Keratinocyte (primary cell): ENCODE data around the gene ETF1. TPM values are rescaled to one million over a fixed set of nuclear protein-coding genes. Genes with fewer than 3 reads are reported as not detected.

Experiments
- DNase-seq: peaks from one replicate; pipeline ENCODE4 v3.0.0-alpha.2; 2011; ENCODE audit warnings: low read depth, missing footprints, low spot score
- FAIRE-seq: peaks from 2 replicates; lab custom pipeline; 2011; peaks lifted over from hg19 to GRCh38; lab: Jason Lieb, UNC
- H2AFZ ChIP-seq: 2 replicates; pipeline ENCODE4 v1.6.0; 2012; ENCODE audit warnings: low read length, control low read depth, inconsistent platforms; ENCODE audit not compliant: control insufficient read depth
- H3K27ac ChIP-seq: 2 replicates; pipeline ENCODE4 v1.5.1; 2011; ENCODE audit warnings: low read length; ENCODE audit not compliant: control insufficient read depth, insufficient read depth
- H3K27me3 ChIP-seq: 3 replicates; pipeline ENCODE4 v1.6.0; 2011; ENCODE audit warnings: low read length; ENCODE audit not compliant: control insufficient read depth, insufficient read depth; ENCODE audit errors: extremely low read depth
- H3K36me3 ChIP-seq, 2 experiments: 2 replicates in 1 of 2; 3 replicates in 1 of 2; pipeline ENCODE4 v1.5.1; 2011; ENCODE audit warnings: low read length in 2 of 2, mild to moderate bottlenecking in 1 of 2; ENCODE audit not compliant: control insufficient read depth in 2 of 2, insufficient read depth in 2 of 2; ENCODE audit errors: extremely low read depth in 1 of 2
- H3K4me1 ChIP-seq: 3 replicates; pipeline ENCODE4 v1.5.1; 2011; ENCODE audit warnings: low read length; ENCODE audit not compliant: control insufficient read depth, insufficient read depth; ENCODE audit errors: extremely low read depth
- H3K4me2 ChIP-seq: 3 replicates; pipeline ENCODE4 v1.6.0; 2011; ENCODE audit warnings: low read depth, low read length; ENCODE audit not compliant: control insufficient read depth, insufficient read depth; ENCODE audit errors: extremely low read depth
- H3K4me3 ChIP-seq, 3 experiments: fragments of 200-600 bp in 1 of 3; sonication (generic) in 1 of 3; 2 replicates in 2 of 3; 3 replicates in 1 of 3; pipeline ENCODE4 v1.5.1; 2011 to 2016; ENCODE audit warnings: low read length in 3 of 3, mild to moderate bottlenecking in 3 of 3, control low read depth in 2 of 3, inconsistent platforms in 1 of 3, low read depth in 1 of 3, mixed read lengths in 1 of 3, mixed run types in 1 of 3, moderate library complexity in 1 of 3; ENCODE audit not compliant: control insufficient read depth in 2 of 3, insufficient read depth in 2 of 3; ENCODE audit errors: extremely low read depth in 1 of 3
- H3K79me2 ChIP-seq: 2 replicates; pipeline ENCODE4 v1.6.0; 2012; ENCODE audit warnings: low read length; ENCODE audit not compliant: control insufficient read depth, insufficient read depth
- H3K9ac ChIP-seq: 3 replicates; pipeline ENCODE4 v1.6.0; 2011; ENCODE audit warnings: low read length; ENCODE audit not compliant: control insufficient read depth, insufficient read depth; ENCODE audit errors: extremely low read depth
- H3K9me1 ChIP-seq: 3 replicates; pipeline ENCODE4 v1.6.0; 2011; ENCODE audit warnings: low read length; ENCODE audit not compliant: control insufficient read depth, insufficient read depth; ENCODE audit errors: extremely low read depth
- H3K9me3 ChIP-seq: 2 replicates; pipeline ENCODE4 v1.5.1; 2012; ENCODE audit warnings: low read depth, low read length; ENCODE audit not compliant: control insufficient read depth
- H4K20me1 ChIP-seq: 3 replicates; pipeline ENCODE4 v1.6.0; 2011; ENCODE audit warnings: low read length; ENCODE audit not compliant: control insufficient read depth, insufficient read depth; ENCODE audit errors: extremely low read depth
- CTCF ChIP-seq, 3 experiments: IDR thresholded peaks in 1 of 3; conservative IDR thresholded peaks in 1 of 3; optimal IDR thresholded peaks in 1 of 3; 2 replicates in 2 of 3; 3 replicates in 1 of 3; pipeline versions ENCODE3 to v1.5.1; 2011; ENCODE audit warnings: low read length in 3 of 3, mild to moderate bottlenecking in 3 of 3, moderate library complexity in 2 of 3, control low read depth in 1 of 3, inconsistent platforms in 1 of 3; ENCODE audit not compliant: insufficient read depth in 2 of 3; ENCODE audit errors: extremely low read depth in 1 of 3
- EZH2 ChIP-seq: IDR thresholded peaks from one replicate; pipeline ENCODE4 v1.6.1; 2012; ENCODE audit warnings: inconsistent platforms, mild to moderate bottlenecking, low read length, moderate library complexity
- dilution Hi-C: fragments of 300-500 bp; cut with MboI; formaldehyde crosslinking; loops from one replicate; pipeline ENCODE4 v1.7.0; 2020; ENCODE audit warnings: low sequenced_read_pairs; ENCODE audit not compliant: extremely low pct_ligation_motif_present
- polyA plus RNA-seq, 5 experiments: library from polyadenylated mRNA; depleted of rRNA in 3 of 5; stranded (reverse) in 3 of 5; stranded (forward) in 1 of 5; unstranded in 1 of 5; fragments of >200 nt; gene quantifications; 1 replicate in 1 of 5; 2 replicates in 3 of 5; 3 replicates in 1 of 5; pipeline versions ENCODE4 v1.2.1 to v1.2.3, GENCODE V29; 2011 to 2012; ENCODE audit warnings: missing spikeins in 2 of 5, low read depth in 1 of 5, low replicate concordance in 1 of 5

The ETF1 gene
- polyA plus RNA-seq, 1 donor (not counting 4 experiments of a cell fraction or from before 2014, with no cell fraction given) = 137 TPM

- peak overlapping the region; percentile 79 for H3K27ac ChIP-seq
- H3K4me1 ChIP-seq = peaks cover 19% of the 10 kb centered on the region
- peak overlapping the region; percentile 100 for H3K4me2 ChIP-seq
- H3K9me1 ChIP-seq = no peaks in the 10 kb centered on the region
- FAIRE-seq (peak; percentile 32), DNase-seq (no peak)
- dilution Hi-C loops = no loop called here
- peak overlapping the region; percentile 91 for H3K9ac ChIP-seq
- no peaks in the 10 kb centered on the region for H3K9me3 ChIP-seq
- peaks cover 11 to 20% of the 10 kb centered on the region in 2 experiments for H3K36me3 ChIP-seq
- peaks cover 16% of the 10 kb centered on the region for H4K20me1 ChIP-seq
- H3K27me3 ChIP-seq = no peaks in the 10 kb centered on the region
- peak overlapping the region; percentile 75 to 92 (median 75) for H3K4me3 ChIP-seq
- peaks cover 12% of the 10 kb centered on the region for H3K79me2 ChIP-seq
- peak in 1 of 3 experiments; percentile 86 for TF ChIP-seq CTCF (optimal IDR thresholded peaks at IDR 0.05 in 1 of 3, IDR thresholded peaks at IDR 0.05 in 1 of 3, conservative IDR thresholded peaks at IDR 0.05 in 1 of 3; ENCODE audit: extremely low read depth in 1 of 3, insufficient read depth in 2 of 3, low read length in 3 of 3)
- no peak for TF ChIP-seq EZH2
- H2AFZ ChIP-seq = peak overlapping the region; percentile 89
Observed at GRCh38 chr5:138464008-138464387, 79.0 kb downstream of the ETF1 start.

- TF ChIP-seq EZH2 (no peak), CTCF (optimal IDR thresholded peaks at IDR 0.05 in 1 of 3, IDR thresholded peaks at IDR 0.05 in 1 of 3, conservative IDR thresholded peaks at IDR 0.05 in 1 of 3; ENCODE audit: extremely low read depth in 1 of 3, insufficient read depth in 2 of 3, low read length in 3 of 3) (no peak)
- FAIRE-seq (peak; percentile 13), DNase-seq (no peak)
- no peaks in the 10 kb centered on the region for H3K9me3 ChIP-seq
- H3K9me1 ChIP-seq = no peaks in the 10 kb centered on the region
- H3K4me1 ChIP-seq = peaks cover 19% of the 10 kb centered on the region
- H3K4me3 ChIP-seq = peak overlapping the region; percentile 75 to 92 (median 75)
- dilution Hi-C loops = no loop called here
- H4K20me1 ChIP-seq = peaks cover 16% of the 10 kb centered on the region
- peak overlapping the region; percentile 91 for H3K9ac ChIP-seq
- H3K27ac ChIP-seq = peak overlapping the region; percentile 79
- peak overlapping the region; percentile 85 for H2AFZ ChIP-seq
- H3K27me3 ChIP-seq = no peaks in the 10 kb centered on the region
- peaks cover 12% of the 10 kb centered on the region for H3K79me2 ChIP-seq
- peak overlapping the region; percentile 100 for H3K4me2 ChIP-seq
- H3K36me3 ChIP-seq = peaks cover 11 to 20% of the 10 kb centered on the region in 2 experiments
Observed at GRCh38 chr5:138463419-138464007, 79.5 kb downstream of the ETF1 start.
